D721Med (cell line): ENCODE measurements around the gene BGN.

Experiments
- DNase-seq: peaks from one replicate; pipeline ENCODE4 v3.0.0; 2011; ENCODE audit warnings: low spot score; ENCODE audit not compliant: insufficient read length
- FAIRE-seq: peaks from 2 replicates; lab custom pipeline; 2011; peaks lifted over from hg19 to GRCh38; lab: Jason Lieb, UNC
- CTCF ChIP-seq: IDR thresholded peaks from 2 replicates; pipeline ENCODE4 v1.5.1; 2012; ENCODE audit warnings: mild to moderate bottlenecking, control low read depth; ENCODE audit not compliant: insufficient read depth; ENCODE audit errors: missing control alignments

The BGN gene

GRCh38 chrX:153448556-153449367, 46.0 kb upstream of the BGN start:
- no peak for DNase-seq
- FAIRE-seq: no peak
- no peak for TF ChIP-seq CTCF

GRCh38 chrX:153449368-153450113, 45.2 kb upstream of the BGN start:
- TF ChIP-seq CTCF: no peak
- no peak for FAIRE-seq
- DNase-seq: no peak

- TF ChIP-seq CTCF: no peak
- no peak for FAIRE-seq
- DNase-seq: no peak
These were observed 44.4 kb upstream of the BGN start for GRCh38 chrX:153450114-153450948.

- no peak for FAIRE-seq
- no peak for TF ChIP-seq CTCF
- no peak for DNase-seq
These were observed 43.9 kb upstream of the BGN start for GRCh38 chrX:153450949-153451277.

GRCh38 chrX:153454901-153455550, 39.8 kb upstream of the BGN start:
- FAIRE-seq (no peak), DNase-seq (no peak)
- no peak for TF ChIP-seq CTCF

GRCh38 chrX:153455571-153455970, 39.2 kb upstream of the BGN start:
- no peak for DNase-seq
- no peak for FAIRE-seq
- no peak for TF ChIP-seq CTCF
